Endothelial cell of umbilical vein (primary cell): Measurements from ENCODE around the gene SLC19A1. TPM values are rescaled to one million over a fixed set of nuclear protein-coding genes. Genes with fewer than 3 reads are reported as not detected.

Source experiments
- BruUV-seq: library from RNA; stranded (reverse); fragments of 400-500 nt; replicated peaks from 2 replicates; lab custom pipeline; 2021; lab: Mats Ljungman, UMichigan
- CTCF ChIA-PET: fragments of 300-600, 350-600 bp; sonication (Branson Sonifier 250); formaldehyde crosslinking; loops from one replicate; lab custom pipeline; 2021; ENCODE audit warnings: antibody characterized with exemption, inconsistent platforms; lab: Charles Lee
- POLR2A ChIA-PET: fragments of 300-600, 350-600 bp; sonication (Branson Sonifier 250); formaldehyde crosslinking; loops from one replicate; lab custom pipeline; 2021; ENCODE audit warnings: antibody characterized with exemption, inconsistent platforms; lab: Charles Lee
- DNase-seq: peaks from one replicate; pipeline ENCODE4 v3.0.0-alpha.2; 2011; ENCODE audit warnings: low read depth, low spot score
- FAIRE-seq: peaks from 2 replicates; lab custom pipeline; 2011; peaks lifted over from hg19 to GRCh38; lab: Jason Lieb, UNC
- H2AFZ ChIP-seq: 2 replicates; pipeline ENCODE4 v1.6.0; 2012; ENCODE audit warnings: low read depth, low read length, control low read depth, inconsistent platforms
- H3K27ac ChIP-seq: 2 replicates; pipeline ENCODE4 v1.5.1; 2011; ENCODE audit warnings: low read depth, mild to moderate bottlenecking, control low read depth, low read length, moderate library complexity; ENCODE audit not compliant: insufficient read depth
- H3K27me3 ChIP-seq, 2 experiments: 2 replicates each; pipeline versions ENCODE4 v1.6.0 to v1.6.1; 2011; ENCODE audit warnings: low read length in 2 of 2, mixed read lengths in 1 of 2; ENCODE audit not compliant: control insufficient read depth in 2 of 2, insufficient read depth in 2 of 2
- H3K36me3 ChIP-seq, 2 experiments: 2 replicates in 1 of 2; 3 replicates in 1 of 2; pipeline ENCODE4 v1.5.1; 2011; ENCODE audit warnings: low read length in 2 of 2, mild to moderate bottlenecking in 1 of 2, moderate library complexity in 1 of 2; ENCODE audit not compliant: control insufficient read depth in 2 of 2, insufficient read depth in 2 of 2; ENCODE audit errors: extremely low read depth in 1 of 2
- H3K4me1 ChIP-seq: 3 replicates; pipeline ENCODE4 v1.5.1; 2011; ENCODE audit warnings: mild to moderate bottlenecking, low read length; ENCODE audit not compliant: control insufficient read depth, insufficient read depth; ENCODE audit errors: extremely low read depth
- H3K4me2 ChIP-seq: 2 replicates; pipeline ENCODE4 v1.6.1; 2011; ENCODE audit warnings: low read length, control low read depth, mixed read lengths; ENCODE audit not compliant: insufficient read depth
- H3K4me3 ChIP-seq, 3 experiments: fragments of 200-600 bp in 1 of 3; sonication (generic), shearing (Covaris generic) in 1 of 3; replicated peaks in 1 of 3; 2 replicates each; pipeline ENCODE4 v1.5.1; 2011 to 2016; ENCODE audit warnings: control low read depth in 3 of 3, low read length in 3 of 3, mild to moderate bottlenecking in 2 of 3, inconsistent platforms in 1 of 3, low read depth in 1 of 3, moderate library complexity in 1 of 3; ENCODE audit not compliant: insufficient read depth in 1 of 3
- H3K79me2 ChIP-seq: 2 replicates; pipeline ENCODE4 v1.6.0; 2012; ENCODE audit warnings: low read length, inconsistent platforms; ENCODE audit not compliant: control insufficient read depth, insufficient read depth
- H3K9ac ChIP-seq: replicated peaks from 2 replicates; pipeline ENCODE3; 2011; ENCODE audit warnings: low read length, control low read depth; ENCODE audit not compliant: insufficient read depth; ENCODE audit errors: extremely low read depth
- H3K9me1 ChIP-seq: replicated peaks from 3 replicates; pipeline ENCODE4 v1.6.0; 2011; ENCODE audit warnings: mild to moderate bottlenecking, low read length; ENCODE audit not compliant: control insufficient read depth, insufficient read depth; ENCODE audit errors: extremely low read depth
- H3K9me3 ChIP-seq: replicated peaks from 2 replicates; pipeline ENCODE4 v1.5.1; 2012; ENCODE audit warnings: low read length, inconsistent platforms; ENCODE audit not compliant: control insufficient read depth, insufficient read depth
- H4K20me1 ChIP-seq: replicated peaks from 2 replicates; pipeline ENCODE3; 2011; ENCODE audit warnings: mild to moderate bottlenecking, low read length; ENCODE audit not compliant: control insufficient read depth, insufficient read depth; ENCODE audit errors: extremely low read depth
- CTCF ChIP-seq, 2 donors: IDR thresholded peaks; 1 replicate in 1 of 2; 2 replicates in 1 of 2; pipeline ENCODE4 v1.5.1; 2011; ENCODE audit warnings: low read length in 2 of 2, mild to moderate bottlenecking in 2 of 2, moderate library complexity in 2 of 2, control low read depth in 1 of 2, inconsistent platforms in 1 of 2, low read depth in 1 of 2; ENCODE audit not compliant: insufficient read depth in 1 of 2; ENCODE audit errors: extremely low read depth in 1 of 2
- EZH2 ChIP-seq: IDR thresholded peaks from 2 replicates; pipeline ENCODE4 v1.6.1; 2012; ENCODE audit warnings: borderline replicate concordance, low read depth, mild to moderate bottlenecking, moderate library complexity, low read length, inconsistent platforms; ENCODE audit not compliant: severe bottlenecking
- FOS ChIP-seq: IDR thresholded peaks from 2 replicates; pipeline ENCODE4 v1.6.1; 2011; ENCODE audit warnings: mild to moderate bottlenecking, low read length, moderate library complexity, borderline replicate concordance; ENCODE audit not compliant: insufficient read depth
- GATA2 ChIP-seq: IDR thresholded peaks from 2 replicates; pipeline ENCODE4 v1.7.0; 2011; ENCODE audit warnings: low read depth, mild to moderate bottlenecking, moderate library complexity, mixed read lengths, low read length; ENCODE audit not compliant: insufficient read length, insufficient read depth
- JUN ChIP-seq: IDR thresholded peaks from 2 replicates; pipeline ENCODE4 v1.6.1; 2011; ENCODE audit warnings: borderline replicate concordance, low read depth; ENCODE audit not compliant: insufficient read length, insufficient read depth
- MAX ChIP-seq: IDR thresholded peaks from 2 replicates; pipeline ENCODE4 v1.6.1; 2011; ENCODE audit not compliant: insufficient read depth, insufficient read length
- MYC ChIP-seq: IDR thresholded peaks from one replicate; pipeline ENCODE4 v1.6.1; 2011; ENCODE audit warnings: mild to moderate bottlenecking, low read depth, low read length
- POLR2A ChIP-seq: IDR thresholded peaks from 2 replicates; pipeline ENCODE4 v1.6.1; 2012; ENCODE audit warnings: low read depth, mild to moderate bottlenecking, control low read depth, low read length
- POLR2AphosphoS5 ChIP-seq: IDR thresholded peaks from 2 replicates; pipeline ENCODE4 v1.6.1; 2012; ENCODE audit warnings: low read depth, mild to moderate bottlenecking, control low read depth, low read length, moderate library complexity; ENCODE audit not compliant: insufficient read depth
- dilution Hi-C: fragments of 300-500 bp; cut with MboI; formaldehyde crosslinking; loops from one replicate; pipeline ENCODE4 v1.15.0; 2019; ENCODE audit warnings: low sequenced_read_pairs; ENCODE audit not compliant: extremely low pct_ligation_motif_present
- intact Hi-C: fragments of 100-400 bp; cut with micrococcal nuclease; formaldehyde crosslinking; loops from one replicate; pipeline ENCODE4 v1.10.0; 2022
- polyA plus RNA-seq, 4 experiments: library from polyadenylated mRNA; depleted of rRNA in 3 of 4; stranded (reverse) in 3 of 4; unstranded in 1 of 4; fragments of >200 nt; gene quantifications; 2 replicates each; pipeline versions ENCODE4 v1.2.1 to v1.2.3, GENCODE V29; 2011 to 2012; ENCODE audit warnings: missing spikeins in 1 of 4
- total RNA-seq: library from RNA; stranded (reverse); gene quantifications from 2 replicates; pipeline ENCODE4 v1.2.3, GENCODE V29; 2021

SLC19A1 gene
- total and polyA plus RNA-seq, 2 donors (not counting 3 experiments of a cell fraction or from before 2014, with no cell fraction given): 36.3 to 54.6 TPM

- ChIA-PET CTCF (interaction anchor here (1.9 kb wide), 1 partner anchor 11 kb away, joined by 9 read pairs; no protein-coding TSS in a partner anchor), POLR2A (no interaction called here)
- DNase-seq (no peak), FAIRE-seq (no peak)
- Histone ChIP-seq H3K27ac (no peak overlapping the region), H2AFZ (no peak overlapping the region), H3K9ac (no peak overlapping the region), H3K9me1 (no peaks in the 10 kb centered on the region), H3K79me2 (no peaks in the 10 kb centered on the region), H3K4me1 (no peaks in the 10 kb centered on the region), H4K20me1 (no peaks in the 10 kb centered on the region), H3K4me2 (no peak overlapping the region), H3K27me3 (peaks cover 6 to 10% of the 10 kb centered on the region in 2 experiments), H3K36me3 (no peaks in the 10 kb centered on the region), H3K4me3 (no peak overlapping the region), H3K9me3 (peaks cover 6% of the 10 kb centered on the region)
- dilution Hi-C loops: no loop called here
- TF ChIP-seq CTCF (IDR thresholded peaks at IDR 0.05; ENCODE audit: extremely low read depth in 1 of 2, insufficient read depth in 1 of 2, low read depth in 1 of 2, low read length in 2 of 2) (no peak), POLR2AphosphoS5 (no peak), EZH2 (no peak), JUN (no peak), POLR2A (no peak), GATA2 (no peak), MAX (no peak), FOS (no peak), MYC (no peak)
- intact Hi-C loops: no loop called here
- no TSS peak for BruUV-seq
Measured at GRCh38 chr21:45583831-45584509, 41.7 kb upstream of the SLC19A1 start.
